GM12874 (cell line): ENCODE results near the gene MYO1D.

Experiments used
- CTCF ChIP-seq: IDR thresholded peaks from 2 replicates; pipeline ENCODE4 v1.5.1; 2011; ENCODE audit warnings: low read depth, mild to moderate bottlenecking, control low read depth, low read length, moderate library complexity; ENCODE audit not compliant: insufficient read depth

Gene MYO1D

DNA sequence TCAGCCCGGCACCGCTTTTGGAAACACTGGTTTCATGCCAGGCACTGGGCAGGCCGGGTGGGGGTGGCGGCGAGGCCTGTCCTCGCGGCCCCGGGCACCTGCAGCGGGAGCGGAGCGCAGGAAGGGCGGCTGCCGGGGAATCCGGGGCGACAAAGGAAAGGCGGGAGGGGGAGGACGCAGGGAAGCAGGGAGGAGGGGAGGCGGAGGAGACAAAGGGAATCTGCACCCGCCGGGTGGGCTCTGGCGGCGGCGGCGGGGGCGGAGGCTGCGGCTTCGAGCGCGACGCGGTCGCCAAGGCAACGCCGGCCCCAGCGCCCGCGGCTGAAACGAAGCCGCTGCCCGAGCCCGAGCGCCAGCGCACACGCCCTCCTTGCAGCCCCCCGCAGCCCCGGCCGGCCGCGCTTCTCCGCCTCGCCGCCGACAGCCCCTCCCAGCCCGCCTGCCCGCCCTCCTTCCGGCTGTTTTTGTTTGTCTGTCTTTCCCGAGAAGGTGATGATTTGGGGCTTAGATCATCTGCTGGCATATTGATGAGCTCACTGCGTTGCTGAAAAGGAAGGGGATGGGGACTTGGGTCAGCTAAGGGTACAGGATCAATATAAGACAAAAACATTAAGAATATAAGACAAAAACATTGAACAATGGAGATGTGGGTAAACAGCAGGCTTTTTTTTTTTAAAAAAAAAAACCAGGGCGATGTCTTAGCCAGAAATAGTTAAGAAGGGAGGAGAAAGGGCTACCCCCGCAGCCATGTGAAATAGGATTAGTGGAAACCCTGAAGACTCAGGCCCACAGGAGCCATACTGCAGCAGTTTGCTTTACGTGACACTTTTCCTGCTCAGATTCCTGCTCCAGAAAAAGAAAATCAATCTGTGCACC, 357.5 kb downstream of the MYO1D start:
- no peak for TF ChIP-seq CTCF

GRCh38 chr17:32518646-32519227, 358.2 kb downstream of the MYO1D start:
- no peak for TF ChIP-seq CTCF

- no peak for TF ChIP-seq CTCF
Observed at GRCh38 chr17:32517982-32518381, 358.9 kb downstream of the MYO1D start.

- TF ChIP-seq CTCF: no peak
Observed at GRCh38 chr17:32516940-32517701, 359.8 kb downstream of the MYO1D start.

GRCh38 chr17:32516450-32516849, 360.5 kb downstream of the MYO1D start:
- TF ChIP-seq CTCF: no peak

DNA sequence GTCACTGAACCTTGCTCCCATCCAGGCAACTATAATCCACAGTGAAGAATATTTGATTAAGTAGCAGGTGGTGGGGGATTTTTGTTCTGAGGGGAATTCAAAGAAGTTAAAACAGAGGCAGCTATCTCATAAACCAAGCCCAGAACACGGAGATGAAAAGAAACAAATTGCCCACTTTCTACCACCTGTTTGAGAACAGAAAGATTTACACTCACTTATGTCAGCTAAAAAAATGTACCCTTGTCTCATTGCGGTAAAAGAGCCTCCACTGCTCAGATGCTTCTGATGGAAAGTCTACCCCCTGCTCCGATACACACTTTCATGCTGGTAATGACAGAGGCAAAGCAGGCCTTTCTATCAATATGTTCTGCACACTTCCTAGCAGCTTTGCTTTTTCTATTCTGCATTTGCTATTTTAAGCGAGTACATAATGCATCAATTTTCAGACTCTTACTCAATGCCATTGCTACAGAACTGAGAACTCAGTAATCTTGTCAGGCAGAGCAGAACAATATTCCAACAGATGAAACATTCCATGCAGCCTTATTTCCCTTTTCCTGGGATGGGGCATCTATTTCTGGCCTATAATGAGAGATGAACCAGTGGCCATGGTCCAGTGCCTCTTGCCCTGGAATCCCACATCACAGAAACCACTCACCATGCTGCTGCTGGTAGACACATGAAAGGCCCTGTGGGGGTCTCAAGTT, 361.1 kb downstream of the MYO1D start:
- no peak for TF ChIP-seq CTCF

DNA sequence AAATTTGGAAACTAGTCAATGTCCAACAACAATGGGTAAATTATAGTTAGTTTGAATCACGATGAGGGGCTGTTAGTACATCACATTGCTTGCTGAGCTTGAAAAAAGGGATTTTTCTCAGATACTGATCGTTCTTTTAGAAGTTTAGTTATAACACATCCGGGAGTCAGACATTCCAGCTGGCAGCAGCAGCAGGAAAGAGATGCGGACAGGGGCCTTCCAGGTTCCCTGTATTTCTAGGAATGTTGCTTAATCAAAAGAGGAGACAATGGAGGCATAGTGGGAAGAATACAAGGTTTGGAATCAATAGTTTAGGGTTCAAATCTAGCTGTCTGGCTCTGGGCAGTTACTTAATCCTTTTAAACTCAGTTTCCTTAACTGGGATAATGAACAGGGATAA, 362.3 kb downstream of the MYO1D start:
- no peak for TF ChIP-seq CTCF
